WTC11 (cell line): Measurements from ENCODE around the gene NPAT. TPM values are rescaled to one million over a fixed set of nuclear protein-coding genes. Genes with fewer than 3 reads are reported as not detected.

Source experiments
- ATAC-seq: fragments of 200-7000 bp; cut with Tn5 transposase; 2 replicates; pipeline ENCODE4 v1.10.0; 2021; ENCODE audit warnings: mild to moderate bottlenecking, moderate library complexity
- CTCF ChIA-PET: fragments of 300-600 bp; sonication (Branson Sonifier 250); formaldehyde crosslinking; loops from one replicate; lab custom pipeline; 2021; ENCODE audit warnings: antibody characterized with exemption; lab: Charles Lee
- POLR2A ChIA-PET: fragments of 350-600 bp; sonication (Branson Sonifier 250); formaldehyde crosslinking; loops from one replicate; lab custom pipeline; 2021; ENCODE audit warnings: antibody characterized with exemption; lab: Charles Lee
- DNase-seq: peaks from one replicate; pipeline ENCODE4 v3.0.0; 2021; ENCODE audit warnings: low spot score
- H3K27ac Mint-ChIP-seq: 2 replicates; pipeline ENCODE4 v1.8.0; 2021; ENCODE audit warnings: mixed read lengths
- H3K27me3 Mint-ChIP-seq: 2 replicates; pipeline ENCODE4 v1.8.0; 2021; ENCODE audit warnings: low read depth, mild to moderate bottlenecking, moderate library complexity, mixed read lengths
- H3K36me3 Mint-ChIP-seq: 2 replicates; pipeline ENCODE4 v1.8.0; 2021; ENCODE audit warnings: mixed read lengths
- H3K4me1 Mint-ChIP-seq: 2 replicates; pipeline ENCODE4 v1.8.0; 2022; ENCODE audit warnings: mixed read lengths
- H3K4me3 Mint-ChIP-seq: 2 replicates; pipeline ENCODE4 v1.8.0; 2021; ENCODE audit warnings: mild to moderate bottlenecking, moderate library complexity, mixed read lengths
- H3K9me3 Mint-ChIP-seq: 2 replicates; pipeline ENCODE4 v1.8.0; 2021; ENCODE audit warnings: mixed read lengths
- AFF4 ChIP-seq: sonication (generic); formaldehyde crosslinking; IDR thresholded peaks from 2 replicates; pipeline ENCODE4 v1.8.1; 2023; ENCODE audit warnings: mild to moderate bottlenecking, missing genetic modification reagents, borderline replicate concordance
- E2F4 ChIP-seq: sonication (generic); formaldehyde crosslinking; IDR thresholded peaks from 2 replicates; pipeline ENCODE4 v1.8.1; 2022; ENCODE audit warnings: low read depth, mild to moderate bottlenecking, moderate library complexity, missing genetic modification reagents, borderline replicate concordance
- E2F5 ChIP-seq: sonication (generic); formaldehyde crosslinking; IDR thresholded peaks from 2 replicates; pipeline ENCODE4 v1.8.1; 2022; ENCODE audit warnings: mild to moderate bottlenecking, moderate library complexity, missing genetic modification reagents
- FOXK1 ChIP-seq: sonication (generic); formaldehyde crosslinking; IDR thresholded peaks from 2 replicates; pipeline ENCODE4 v1.8.0; 2022; ENCODE audit warnings: mild to moderate bottlenecking, moderate library complexity, missing genetic modification reagents
- FOXP4 ChIP-seq: sonication (generic); formaldehyde crosslinking; IDR thresholded peaks from 2 replicates; pipeline ENCODE4 v1.8.0; 2022; ENCODE audit warnings: mild to moderate bottlenecking, missing genetic modification reagents
- GRHL2 ChIP-seq: fragments of 250-450 bp; sonication (Bioruptor Pico); IDR thresholded peaks from 2 replicates; pipeline ENCODE4 v1.8.0; 2022; ENCODE audit warnings: mild to moderate bottlenecking, moderate library complexity; ENCODE audit not compliant: insufficient replicate concordance, severe bottlenecking
- HMGA2 ChIP-seq: fragments of 250-450 bp; sonication (Bioruptor Pico); IDR thresholded peaks from 2 replicates; pipeline ENCODE4 v1.4.0; 2021; ENCODE audit warnings: mild to moderate bottlenecking, moderate library complexity
- MLX ChIP-seq: sonication (generic); formaldehyde crosslinking; IDR thresholded peaks from 2 replicates; pipeline ENCODE4 v1.8.1; 2023; ENCODE audit warnings: mild to moderate bottlenecking, missing genetic modification reagents, moderate library complexity
- NFYB ChIP-seq: sonication (generic); formaldehyde crosslinking; conservative IDR thresholded peaks from 2 replicates; pipeline ENCODE4 v1.8.0; 2022; ENCODE audit warnings: low read depth, missing genetic modification reagents
- PRDM15 ChIP-seq: sonication (generic); formaldehyde crosslinking; IDR thresholded peaks from 2 replicates; pipeline ENCODE4 v1.8.0; 2022; ENCODE audit warnings: missing genetic modification reagents
- RELA ChIP-seq: sonication (generic); formaldehyde crosslinking; IDR thresholded peaks from 2 replicates; pipeline ENCODE4 v1.8.1; 2022; ENCODE audit warnings: missing genetic modification reagents, mild to moderate bottlenecking, borderline replicate concordance
- TEAD1 ChIP-seq: sonication (generic); formaldehyde crosslinking; IDR thresholded peaks from 2 replicates; pipeline ENCODE4 v1.8.0; 2022; ENCODE audit warnings: mild to moderate bottlenecking, missing genetic modification reagents
- total RNA-seq: library from RNA; stranded (reverse); gene quantifications from 3 replicates; pipeline ENCODE4 v1.2.3, GENCODE V29; 2021

The NPAT gene
- total RNA-seq, 1 experiment from 2014 or later = 17.2 TPM

- no peak for TF ChIP-seq PRDM15
- TF ChIP-seq HMGA2 = no peak
- TF ChIP-seq FOXP4 = no peak
- no peak for TF ChIP-seq NFYB (CRISPR knock-in tag)
- no peak for TF ChIP-seq FOXK1 (CRISPR knock-in tag)
- TF ChIP-seq, all 79 proteins: peak for 0
These were observed 25.1 kb downstream of the NPAT start (continued) for GRCh38 chr11:108197351-108197750.

GRCh38 chr11:108196901-108197300 lies 25.5 kb downstream of the NPAT start:
- H3K4me3 Mint-ChIP-seq = no peak overlapping the region
- no peak for ATAC-seq
- CTCF ChIA-PET = no interaction called here
- no peak for TF ChIP-seq RELA
- no peak for TF ChIP-seq TEAD1 (CRISPR knock-in tag)
- TF ChIP-seq HMGA2 = no peak
- no peak for TF ChIP-seq AFF4 (CRISPR knock-in tag)
- no peak for TF ChIP-seq E2F5 (CRISPR knock-in tag)
- TF ChIP-seq MLX (CRISPR knock-in tag) = no peak
- no peak for TF ChIP-seq PRDM15
- no peak for TF ChIP-seq GRHL2 (CRISPR knock-in tag)
- no peak for TF ChIP-seq E2F4 (CRISPR knock-in tag)
- TF ChIP-seq FOXK1 (CRISPR knock-in tag) = no peak
- peaks cover 21% of the 10 kb centered on the region for H3K4me1 Mint-ChIP-seq
- POLR2A ChIA-PET = no interaction called here
- DNase-seq = no peak
- H3K27ac Mint-ChIP-seq = no peak overlapping the region
- peaks cover 37% of the 10 kb centered on the region for H3K36me3 Mint-ChIP-seq
- no peaks in the 10 kb centered on the region for H3K27me3 Mint-ChIP-seq
- no peaks in the 10 kb centered on the region for H3K9me3 Mint-ChIP-seq
